Stimulated activated memory B cell treated with anti-CD40 and anti-IgM and Interleukin-4, amounts not matched to agents 10 μg/mL and 1 μg/mL and 100 μg/mL, for 72 hours (primary cell): ENCODE results near the gene C10orf120.

Source experiments
- ATAC-seq: fragments of 150-1000 bp; cut with Tn5 transposase; 2 replicates; pipeline ENCODE4 v1.10.0; 2021
- H3K27ac Mint-ChIP-seq: one replicate; pipeline ENCODE4 v1.8.0; 2022; ENCODE audit warnings: mild to moderate bottlenecking, mixed read lengths
- H3K27me3 Mint-ChIP-seq: one replicate; pipeline ENCODE4 v1.8.0; 2022; ENCODE audit warnings: mixed read lengths
- H3K36me3 Mint-ChIP-seq: one replicate; pipeline ENCODE4 v1.8.0; 2022; ENCODE audit warnings: mixed read lengths
- H3K4me1 Mint-ChIP-seq: one replicate; pipeline ENCODE4 v1.8.0; 2022; ENCODE audit warnings: mixed read lengths
- H3K4me3 Mint-ChIP-seq: one replicate; pipeline ENCODE4 v1.8.0; 2022; ENCODE audit warnings: mild to moderate bottlenecking, moderate library complexity, mixed read lengths
- H3K9me3 Mint-ChIP-seq: one replicate; pipeline ENCODE4 v1.8.0; 2022; ENCODE audit warnings: mixed read lengths

Gene C10orf120

DNA sequence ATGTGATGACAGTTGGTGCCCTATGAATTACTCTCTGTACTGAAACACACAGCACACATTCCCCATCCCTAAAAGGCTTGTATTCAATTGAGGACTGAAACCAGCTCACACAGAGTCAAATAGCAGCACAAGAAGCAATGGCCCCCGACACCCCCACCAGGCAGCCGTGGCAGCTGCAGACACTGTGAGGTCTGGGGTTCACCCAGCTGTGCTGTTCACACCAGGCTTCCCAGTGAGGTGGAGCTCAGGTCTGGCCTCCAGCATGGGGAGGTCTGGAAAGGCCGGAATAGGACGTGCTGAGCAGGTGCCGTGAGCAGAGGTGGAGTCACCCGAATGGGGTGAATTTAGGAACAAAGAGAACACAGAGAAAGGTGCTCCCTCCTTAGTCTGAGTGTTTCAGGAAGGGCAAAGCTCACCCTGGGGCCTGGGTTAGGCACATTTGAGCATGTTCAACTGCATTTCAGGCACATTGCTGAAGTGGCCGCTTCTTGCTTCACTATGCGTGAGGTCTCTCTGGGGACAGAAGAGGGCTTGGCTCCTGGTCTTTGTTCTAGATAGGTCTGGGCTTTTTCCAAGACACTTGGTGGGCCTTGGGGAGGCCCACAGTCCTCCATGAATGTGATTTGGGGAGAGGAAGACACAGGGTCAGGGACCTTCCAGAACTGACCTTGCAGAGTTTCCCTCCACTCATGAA lies 41.1 kb downstream of the C10orf120 start:
- H3K27ac Mint-ChIP-seq: no peak overlapping the region
- no peaks in the 10 kb centered on the region for H3K4me1 Mint-ChIP-seq
- no peak for ATAC-seq
- H3K36me3 Mint-ChIP-seq: no peaks in the 10 kb centered on the region
- no peak overlapping the region for H3K4me3 Mint-ChIP-seq
- H3K27me3 Mint-ChIP-seq: peaks cover 15% of the 10 kb centered on the region
- H3K9me3 Mint-ChIP-seq: no peaks in the 10 kb centered on the region

DNA sequence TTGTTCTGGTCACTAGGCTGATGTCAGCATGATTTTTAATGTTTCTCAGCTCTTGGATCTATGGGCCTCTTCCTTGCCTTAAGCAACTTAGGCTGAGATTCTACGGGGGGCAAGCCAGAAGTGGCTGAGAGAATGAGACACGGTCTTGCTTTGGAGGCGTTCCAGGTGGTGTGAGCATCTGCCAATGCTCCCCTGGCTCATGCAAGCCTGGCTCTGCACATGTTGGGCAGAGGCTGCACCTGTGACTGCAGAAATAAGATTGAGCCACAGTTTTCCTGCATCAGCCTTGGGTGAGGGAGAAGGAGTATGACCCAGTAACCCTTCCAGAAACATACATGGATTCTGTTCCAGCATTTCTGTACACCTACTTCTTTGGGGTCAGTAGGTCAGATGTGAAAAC lies 41.9 kb downstream of the C10orf120 start:
- Mint-ChIP-seq H3K27ac (no peak overlapping the region), H3K4me3 (no peak overlapping the region), H3K9me3 (peaks cover 2% of the 10 kb centered on the region), H3K36me3 (no peaks in the 10 kb centered on the region), H3K4me1 (no peaks in the 10 kb centered on the region), H3K27me3 (peaks cover 23% of the 10 kb centered on the region)
- ATAC-seq: no peak

DNA sequence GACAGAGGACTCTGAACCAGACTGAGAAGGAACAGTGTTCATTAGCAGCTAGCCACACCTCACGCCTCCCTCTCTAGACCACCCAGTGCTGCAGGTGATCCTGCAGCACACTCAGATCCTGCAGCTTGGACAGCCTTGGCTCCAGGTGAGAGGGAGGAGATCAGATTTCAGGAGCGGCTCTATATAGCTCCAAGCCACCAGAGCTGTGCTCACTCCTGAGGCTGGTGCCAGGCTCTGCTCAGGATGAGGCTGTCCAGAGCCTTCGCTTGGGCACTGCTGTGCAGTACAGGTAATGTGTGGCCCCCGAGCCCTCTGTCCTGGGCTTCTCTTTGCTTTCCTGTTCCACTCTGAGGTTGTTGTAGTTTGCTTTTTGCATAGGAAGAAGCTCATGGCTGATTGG lies 42.4 kb downstream of the C10orf120 start:
- Mint-ChIP-seq H3K9me3 (peaks cover 2% of the 10 kb centered on the region), H3K4me3 (no peak overlapping the region), H3K27me3 (peaks cover 26% of the 10 kb centered on the region), H3K27ac (no peak overlapping the region), H3K4me1 (no peaks in the 10 kb centered on the region), H3K36me3 (no peaks in the 10 kb centered on the region)
- no peak for ATAC-seq

DNA sequence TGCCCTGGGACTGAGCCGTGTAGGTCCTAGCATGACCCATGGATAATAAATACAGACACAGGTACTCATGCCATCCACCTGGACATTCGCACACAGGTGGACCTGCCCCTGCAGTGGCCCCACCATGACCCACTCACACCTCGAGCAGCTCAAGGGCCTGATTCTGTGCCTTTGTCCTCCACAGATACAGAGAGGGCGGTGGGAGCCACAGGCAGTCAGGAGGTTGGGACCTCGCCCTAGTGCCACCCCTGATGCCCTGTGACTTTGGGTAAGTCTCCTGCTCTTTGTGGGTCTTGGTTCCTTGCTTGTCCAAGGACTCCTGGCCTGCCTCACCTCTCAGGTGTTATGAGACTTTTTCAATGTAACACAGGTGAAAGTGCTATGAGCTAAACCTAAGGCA lies 42.9 kb downstream of the C10orf120 start:
- H3K36me3 Mint-ChIP-seq: no peaks in the 10 kb centered on the region
- no peak overlapping the region for H3K4me3 Mint-ChIP-seq
- H3K27me3 Mint-ChIP-seq: peaks cover 32% of the 10 kb centered on the region
- no peaks in the 10 kb centered on the region for H3K4me1 Mint-ChIP-seq
- ATAC-seq: no peak
- H3K9me3 Mint-ChIP-seq: peaks cover 5% of the 10 kb centered on the region
- no peak overlapping the region for H3K27ac Mint-ChIP-seq

DNA sequence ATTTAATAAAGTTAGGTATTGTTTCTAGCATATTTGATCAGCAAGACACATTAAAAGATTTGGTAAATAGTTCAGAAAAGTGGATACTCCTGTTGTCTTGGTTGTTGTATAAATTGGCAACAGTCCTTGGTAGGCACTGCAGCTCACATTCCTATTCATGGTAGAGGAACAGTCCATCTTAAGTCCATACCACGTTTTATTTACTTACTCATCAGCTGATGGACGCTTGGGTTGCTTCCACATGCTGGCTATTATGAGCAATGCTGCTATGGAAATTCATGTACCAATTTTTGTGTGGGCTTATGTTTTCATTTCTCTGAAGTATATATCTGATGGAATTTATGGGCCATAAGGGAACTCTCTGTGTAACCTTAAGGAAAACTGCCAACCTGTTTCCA lies 43.3 kb downstream of the C10orf120 start:
- Mint-ChIP-seq H3K4me3 (no peak overlapping the region), H3K9me3 (peaks cover 5% of the 10 kb centered on the region), H3K27me3 (peaks cover 34% of the 10 kb centered on the region), H3K4me1 (no peaks in the 10 kb centered on the region), H3K27ac (no peak overlapping the region), H3K36me3 (no peaks in the 10 kb centered on the region)
- ATAC-seq: no peak

DNA sequence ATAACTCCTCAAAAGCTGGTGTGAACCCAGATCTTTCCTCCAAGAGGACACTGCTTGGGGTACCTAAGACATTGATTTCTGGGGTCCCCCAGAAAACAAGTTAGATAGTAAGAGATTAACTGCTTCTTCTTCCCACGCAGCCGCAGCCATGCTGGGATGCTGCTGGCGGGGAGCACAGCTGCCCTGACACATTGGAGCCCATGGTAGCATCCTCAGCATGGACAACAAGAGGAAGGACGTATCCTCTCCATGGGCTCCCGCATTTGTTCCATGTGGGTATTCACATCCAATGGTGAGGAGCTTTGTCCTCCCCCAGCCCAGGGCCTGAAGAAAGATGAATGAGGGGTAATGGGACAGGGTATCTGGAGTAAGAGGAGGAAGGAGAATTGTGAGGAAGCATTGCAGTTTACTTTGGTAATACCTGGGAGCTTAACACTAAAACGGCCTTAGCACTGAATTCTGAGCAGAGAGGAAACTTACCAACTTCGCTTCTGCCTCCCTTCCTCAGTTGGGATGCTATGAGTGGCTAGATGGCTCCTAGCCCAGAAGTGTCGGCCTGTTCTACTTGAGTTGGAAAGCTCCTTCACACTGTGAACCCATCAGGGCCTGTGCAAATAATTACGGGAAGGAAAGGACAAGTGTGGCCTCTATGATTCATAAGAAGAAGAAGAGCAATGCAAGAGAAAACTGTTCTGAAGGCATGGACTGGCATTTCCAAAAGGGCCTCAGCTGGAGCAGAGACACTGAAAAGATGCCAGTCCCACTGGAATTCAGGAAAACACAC lies 43.9 kb downstream of the C10orf120 start:
- Mint-ChIP-seq H3K36me3 (no peaks in the 10 kb centered on the region), H3K4me3 (no peak overlapping the region), H3K27ac (no peak overlapping the region), H3K27me3 (peaks cover 34% of the 10 kb centered on the region), H3K9me3 (peaks cover 5% of the 10 kb centered on the region), H3K4me1 (no peaks in the 10 kb centered on the region)
- ATAC-seq: no peak

DNA sequence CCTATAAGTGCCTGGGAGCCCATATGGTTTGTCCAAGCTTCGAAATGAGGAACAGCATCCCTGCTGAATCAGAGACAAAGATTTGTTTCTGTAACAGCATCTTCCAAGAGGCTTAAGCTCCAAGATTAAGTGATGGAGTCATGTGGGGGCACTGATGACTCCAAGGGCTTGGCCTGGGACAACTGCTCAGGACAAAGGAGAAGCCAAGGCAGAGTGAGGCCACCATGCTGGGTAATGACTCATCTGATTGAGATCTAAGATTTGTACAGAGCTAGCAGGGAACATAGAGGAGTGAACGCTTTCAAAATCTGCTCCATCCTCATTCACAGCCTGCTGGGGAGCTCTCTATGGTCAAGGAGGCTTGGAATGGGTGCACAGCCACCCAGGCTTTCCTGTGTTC lies 49.3 kb downstream of the C10orf120 start:
- no peak overlapping the region for H3K27ac Mint-ChIP-seq

DNA sequence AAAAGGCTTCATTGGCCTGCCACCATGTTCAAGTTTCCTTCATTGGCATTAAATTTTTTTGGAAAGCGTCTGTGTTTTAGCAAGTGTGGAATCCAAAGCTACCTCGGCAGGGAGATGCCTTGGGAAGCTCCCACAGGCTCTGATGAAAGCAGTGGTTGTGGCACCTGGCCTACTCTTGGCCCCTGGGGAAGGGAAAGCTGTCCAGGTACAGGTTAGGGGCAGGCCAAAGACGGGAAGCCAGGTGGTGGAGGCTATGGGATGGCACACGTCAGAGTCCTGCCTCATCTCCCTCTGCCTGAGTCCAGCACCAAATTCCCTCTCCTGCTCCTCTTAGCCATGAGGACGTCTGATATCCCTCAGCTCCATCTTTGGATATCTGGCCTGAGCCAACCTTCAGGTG lies 49.7 kb downstream of the C10orf120 start:
- H3K9me3 Mint-ChIP-seq: peaks cover 5% of the 10 kb centered on the region

More for the DNA sequence above, 49.3 kb downstream of the C10orf120 start:
- no peaks in the 10 kb centered on the region for H3K36me3 Mint-ChIP-seq
- no peaks in the 10 kb centered on the region for H3K4me1 Mint-ChIP-seq
- peaks cover 5% of the 10 kb centered on the region for H3K9me3 Mint-ChIP-seq
- H3K27me3 Mint-ChIP-seq: peaks cover 35% of the 10 kb centered on the region
- no peak overlapping the region for H3K4me3 Mint-ChIP-seq
- ATAC-seq: no peak

DNA sequence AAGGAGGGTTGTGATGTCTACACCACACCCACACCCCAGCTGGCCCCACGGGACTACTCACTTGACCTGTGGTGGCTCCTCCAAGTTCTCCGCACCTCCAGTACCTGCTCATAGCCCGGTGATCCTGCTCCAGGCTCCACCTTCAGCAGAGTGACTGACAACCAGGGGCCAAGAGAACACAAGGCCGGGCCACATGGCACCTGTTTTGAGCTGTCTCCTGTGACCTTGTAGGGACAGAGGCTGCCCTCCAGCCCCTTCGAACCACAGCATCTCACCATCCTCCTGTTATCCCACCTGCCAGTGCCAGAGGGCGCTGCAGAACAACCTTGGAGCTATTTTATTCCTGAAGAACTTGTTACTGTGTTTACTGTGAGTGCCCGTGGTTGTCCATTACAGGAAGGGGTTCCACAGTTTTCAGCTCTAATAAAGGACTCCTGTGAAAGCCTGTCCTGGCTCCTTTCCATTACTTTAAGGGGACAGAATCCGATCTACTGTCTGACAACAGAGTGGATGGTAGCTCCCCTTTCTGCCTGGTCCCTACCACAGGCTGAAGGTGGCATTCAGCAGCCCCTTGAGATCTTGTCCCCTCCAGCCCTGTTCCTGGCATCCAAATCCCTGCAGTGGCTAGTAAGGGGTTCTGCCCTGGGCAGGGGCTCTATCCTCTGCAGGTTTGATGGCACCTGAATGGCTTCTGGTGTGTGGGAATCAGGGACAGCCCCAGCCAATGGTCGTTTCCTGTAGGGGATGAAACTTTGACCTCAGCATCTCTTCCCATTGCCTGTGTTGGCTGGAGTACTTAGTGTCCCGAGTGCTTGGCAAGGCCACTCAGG lies 50.8 kb downstream of the C10orf120 start:
- ATAC-seq: no peak
- peaks cover 5% of the 10 kb centered on the region for H3K9me3 Mint-ChIP-seq
- H3K36me3 Mint-ChIP-seq: no peaks in the 10 kb centered on the region
- H3K4me3 Mint-ChIP-seq: no peak overlapping the region
- peaks cover 29% of the 10 kb centered on the region for H3K27me3 Mint-ChIP-seq
- H3K27ac Mint-ChIP-seq: no peak overlapping the region
- no peaks in the 10 kb centered on the region for H3K4me1 Mint-ChIP-seq

More for the DNA sequence above, 49.7 kb downstream of the C10orf120 start:
- Mint-ChIP-seq H3K27me3 (peaks cover 31% of the 10 kb centered on the region), H3K4me3 (no peak overlapping the region), H3K4me1 (no peaks in the 10 kb centered on the region), H3K27ac (no peak overlapping the region), H3K36me3 (no peaks in the 10 kb centered on the region)
- no peak for ATAC-seq
